NCI-H526 (cell line): ENCODE data around the gene ABI3BP.

Source experiments
- DNase-seq, 2 experiments: peaks; one replicate each; lab custom pipeline; 2025; lab: John Stamatoyannopoulos, UW

ABI3BP gene

GRCh38 chr3:100730524-100730923 is 262.7 kb downstream of the ABI3BP start:
- DNase-seq = no peak

- no peak for DNase-seq
Observed at GRCh38 chr3:100726706-100727105, 266.5 kb downstream of the ABI3BP start.

GRCh38 chr3:100725935-100726513 is 267.2 kb downstream of the ABI3BP start:
- DNase-seq = peak in 1 of 2 experiments; percentile 4

- no peak for DNase-seq
Observed at GRCh38 chr3:100720426-100720825, 272.8 kb downstream of the ABI3BP start.

- DNase-seq = peak in 1 of 2 experiments; percentile 6
Observed at GRCh38 chr3:100719136-100719535, 274.1 kb downstream of the ABI3BP start.

- no peak for DNase-seq
Observed at GRCh38 chr3:100717637-100718487, 275.4 kb downstream of the ABI3BP start.

- no peak for DNase-seq
Observed at GRCh38 chr3:100717063-100717462, 276.2 kb downstream of the ABI3BP start.

- no peak for DNase-seq
Observed at GRCh38 chr3:100715176-100715575, 278.0 kb downstream of the ABI3BP start.

- peak in 1 of 2 experiments; percentile 46 for DNase-seq
Observed at GRCh38 chr3:100710261-100710968, 282.8 kb downstream of the ABI3BP start.

- peak in 1 of 2 experiments; percentile 69 for DNase-seq
Observed at GRCh38 chr3:100709842-100710260, 283.4 kb downstream of the ABI3BP start.

- peak; percentile 93 to 98 for DNase-seq
Observed at GRCh38 chr3:100708989-100709841, 284.0 kb downstream of the ABI3BP start, which contains the start of gene TFG. TFG (plus strand) TSS chr3:100709494; CDS start chr3:100713686, 4,192 bp downstream.

GRCh38 chr3:100708644-100708988 is 284.6 kb downstream of the ABI3BP start:
- no peak for DNase-seq

- DNase-seq = no peak
Observed at GRCh38 chr3:100706365-100706764, 286.9 kb downstream of the ABI3BP start.

- DNase-seq = no peak
Observed at GRCh38 chr3:100703865-100704264, 289.4 kb downstream of the ABI3BP start.

- no peak for DNase-seq
Observed at GRCh38 chr3:100702980-100703345, 290.3 kb downstream of the ABI3BP start.

GRCh38 chr3:100702082-100702979 is 290.9 kb downstream of the ABI3BP start:
- no peak for DNase-seq

- no peak for DNase-seq
Observed at GRCh38 chr3:100700708-100701107, 292.5 kb downstream of the ABI3BP start.
